Measurements from ENCODE around the gene NR2F6. TPM values are rescaled to one million over a fixed set of nuclear protein-coding genes. Genes with fewer than 3 reads are reported as not detected.
"Not testable (repeated sequence)": the region's sequence is repeated elsewhere in the genome, so short reads cannot be mapped to it uniquely, and the experiment has no call there.

NR2F6 gene
- polyA plus RNA-seq, 3 donors from 2014 or later: 0.67 to 1.4 (median 0.94) TPM

- H3K4me1 Mint-ChIP-seq: peaks cover 0 to 1% of the 10 kb centered on the region in 2 donors
- peaks cover 23 to 35% (median 25%) of the 10 kb centered on the region in 3 donors for H3K36me3 Mint-ChIP-seq
- H3K9me3 Mint-ChIP-seq: no peaks in the 10 kb centered on the region
- no peak overlapping the region for H3K27ac Mint-ChIP-seq
- H3K27me3 Mint-ChIP-seq (ENCODE audit: low read depth in 3 of 3): peaks cover 4 to 15% (median 7%) of the 10 kb centered on the region in 3 donors
- peak; percentile 31 to 35 (median 32) for DNase-seq
- H3K4me3 Mint-ChIP-seq: no peak overlapping the region
These were observed 40.2 kb downstream of the NR2F6 start for GRCh38 chr19:17205237-17206140.

GRCh38 chr19:17202713-17203112, 43.0 kb downstream of the NR2F6 start:
- Mint-ChIP-seq H3K27ac (peak overlapping the region in 1 of 6 donors; percentile 68), H3K4me1 (peaks cover 0 to 1% of the 10 kb centered on the region in 2 donors), H3K9me3 (no peaks in the 10 kb centered on the region), H3K4me3 (no peak overlapping the region), H3K27me3 (ENCODE audit: low read depth in 3 of 3) (peaks cover 1 to 14% (median 3%) of the 10 kb centered on the region in 3 donors), H3K36me3 (peaks cover 20 to 42% (median 21%) of the 10 kb centered on the region in 3 donors)
- DNase-seq: no peak

- peaks cover 0 to 1% of the 10 kb centered on the region in 2 donors for H3K4me1 Mint-ChIP-seq
- H3K27me3 Mint-ChIP-seq (ENCODE audit: low read depth in 3 of 3): peaks cover 1 to 16% (median 3%) of the 10 kb centered on the region in 3 donors
- H3K4me3 Mint-ChIP-seq: no peak overlapping the region
- H3K9me3 Mint-ChIP-seq: no peaks in the 10 kb centered on the region
- H3K36me3 Mint-ChIP-seq: peaks cover 20 to 45% (median 23%) of the 10 kb centered on the region in 3 donors
- peak overlapping the region in 1 of 6 donors; percentile 68 for H3K27ac Mint-ChIP-seq
- DNase-seq: no peak
These were observed 43.5 kb downstream of the NR2F6 start for GRCh38 chr19:17202249-17202648.

- Mint-ChIP-seq H3K36me3 (peaks cover 27 to 58% (median 32%) of the 10 kb centered on the region in 3 donors), H3K4me1 (peaks cover 1 to 10% of the 10 kb centered on the region in 2 donors), H3K4me3 (no peak overlapping the region), H3K27ac (no peak overlapping the region), H3K9me3 (no peaks in the 10 kb centered on the region), H3K27me3 (ENCODE audit: low read depth in 3 of 3) (peaks cover 1 to 10% (median 3%) of the 10 kb centered on the region in 3 donors)
- DNase-seq: no peak
These were observed 45.2 kb downstream of the NR2F6 start for GRCh38 chr19:17200408-17201079.

- H3K27me3 Mint-ChIP-seq (ENCODE audit: low read depth in 3 of 3): peaks cover 0 to 6% (median 1%) of the 10 kb centered on the region in 3 donors
- H3K36me3 Mint-ChIP-seq: peaks cover 27 to 54% (median 30%) of the 10 kb centered on the region in 3 donors
- DNase-seq: no peak
- H3K27ac Mint-ChIP-seq: no peak overlapping the region
- H3K4me3 Mint-ChIP-seq: no peak overlapping the region
- no peaks in the 10 kb centered on the region for H3K9me3 Mint-ChIP-seq
- peaks cover 1 to 10% of the 10 kb centered on the region in 2 donors for H3K4me1 Mint-ChIP-seq
These were observed 48.1 kb downstream of the NR2F6 start for GRCh38 chr19:17197666-17198065.

GRCh38 chr19:17196610-17197009, 49.1 kb downstream of the NR2F6 start:
- peaks cover 0 to 3% (median 1%) of the 10 kb centered on the region in 3 donors for H3K27me3 Mint-ChIP-seq (ENCODE audit: low read depth in 3 of 3)
- no peaks in the 10 kb centered on the region for H3K9me3 Mint-ChIP-seq
- DNase-seq: no peak
- H3K36me3 Mint-ChIP-seq: peaks cover 17 to 45% (median 19%) of the 10 kb centered on the region in 3 donors
- H3K4me3 Mint-ChIP-seq: no peak overlapping the region
- H3K27ac Mint-ChIP-seq: peak overlapping the region in 4 of 6 donors; percentile 2 to 59 (median 20)
- H3K4me1 Mint-ChIP-seq: peaks cover 0 to 10% of the 10 kb centered on the region in 2 donors

- DNase-seq: no peak
- H3K27me3 Mint-ChIP-seq (ENCODE audit: low read depth in 3 of 3): peaks cover 0 to 3% (median 0%) of the 10 kb centered on the region in 3 donors
- peak overlapping the region in 1 of 6 donors; percentile 60 for H3K27ac Mint-ChIP-seq
- no peak overlapping the region for H3K4me3 Mint-ChIP-seq
- peaks cover 21 to 44% (median 26%) of the 10 kb centered on the region in 3 donors for H3K36me3 Mint-ChIP-seq
- H3K4me1 Mint-ChIP-seq: peaks cover 1 to 10% of the 10 kb centered on the region in 2 donors
- no peaks in the 10 kb centered on the region for H3K9me3 Mint-ChIP-seq
These were observed 50.6 kb downstream of the NR2F6 start for GRCh38 chr19:17195106-17195505.

- peaks cover 1 to 10% of the 10 kb centered on the region in 2 donors for H3K4me1 Mint-ChIP-seq
- H3K27ac Mint-ChIP-seq: peak overlapping the region in 1 of 6 donors; percentile 78
- H3K27me3 Mint-ChIP-seq (ENCODE audit: low read depth in 3 of 3): peaks cover 0 to 3% (median 0%) of the 10 kb centered on the region in 3 donors
- no peak overlapping the region for H3K4me3 Mint-ChIP-seq
- no peaks in the 10 kb centered on the region for H3K9me3 Mint-ChIP-seq
- H3K36me3 Mint-ChIP-seq: peaks cover 21 to 42% (median 26%) of the 10 kb centered on the region in 3 donors
- no peak for DNase-seq
These were observed 51.1 kb downstream of the NR2F6 start for GRCh38 chr19:17194608-17195007.

- Mint-ChIP-seq H3K9me3 (no peaks in the 10 kb centered on the region), H3K36me3 (peaks cover 18 to 43% (median 28%) of the 10 kb centered on the region in 3 donors), H3K4me3 (no peak overlapping the region), H3K27ac (no peak overlapping the region), H3K27me3 (ENCODE audit: low read depth in 3 of 3) (peaks cover 0 to 6% (median 0%) of the 10 kb centered on the region in 3 donors), H3K4me1 (peaks cover 1 to 10% of the 10 kb centered on the region in 2 donors)
- DNase-seq: no peak
These were observed 53.0 kb downstream of the NR2F6 start for GRCh38 chr19:17192751-17193150.

GRCh38 chr19:17191736-17192135, 54.0 kb downstream of the NR2F6 start:
- not testable (repeated sequence) for DNase-seq; H3K27me3 Mint-ChIP-seq (ENCODE audit: low read depth in 3 of 3); H3K9me3 Mint-ChIP-seq; H3K4me1 Mint-ChIP-seq; H3K4me3 Mint-ChIP-seq; H3K27ac Mint-ChIP-seq
- peaks cover 17 to 42% (median 19%) of the 10 kb centered on the region in 3 donors for H3K36me3 Mint-ChIP-seq

GRCh38 chr19:17185590-17185989, 60.1 kb downstream of the NR2F6 start:
- Mint-ChIP-seq H3K9me3 (no peaks in the 10 kb centered on the region), H3K4me3 (peak overlapping the region; percentile 59 to 90 (median 70)), H3K27me3 (ENCODE audit: low read depth in 3 of 3) (peaks cover 6 to 22% (median 10%) of the 10 kb centered on the region in 3 donors), H3K27ac (peak overlapping the region in 5 of 6 donors; percentile 45 to 96 (median 57)), H3K36me3 (peaks cover 0 to 32% (median 7%) of the 10 kb centered on the region in 3 donors), H3K4me1 (peaks cover 33 to 37% of the 10 kb centered on the region in 2 donors)
- peak; percentile 10 to 24 (median 22) for DNase-seq

GRCh38 chr19:17184371-17184841, 61.3 kb downstream of the NR2F6 start:
- peaks cover 33 to 37% of the 10 kb centered on the region in 2 donors for H3K4me1 Mint-ChIP-seq
- peak; percentile 73 to 83 (median 83) for DNase-seq
- H3K9me3 Mint-ChIP-seq: no peaks in the 10 kb centered on the region
- H3K27ac Mint-ChIP-seq: peak overlapping the region; percentile 96 to 99 (median 96)
- peaks cover 6 to 22% (median 10%) of the 10 kb centered on the region in 3 donors for H3K27me3 Mint-ChIP-seq (ENCODE audit: low read depth in 3 of 3)
- peak overlapping the region; percentile 88 to 96 (median 95) for H3K4me3 Mint-ChIP-seq
- peaks cover 0 to 30% (median 7%) of the 10 kb centered on the region in 3 donors for H3K36me3 Mint-ChIP-seq

- Mint-ChIP-seq H3K4me3 (peak overlapping the region; percentile 88 to 96 (median 95)), H3K4me1 (peaks cover 33 to 37% of the 10 kb centered on the region in 2 donors), H3K36me3 (peaks cover 0 to 26% (median 7%) of the 10 kb centered on the region in 3 donors), H3K27ac (peak overlapping the region; percentile 96 to 99 (median 96)), H3K9me3 (no peaks in the 10 kb centered on the region), H3K27me3 (ENCODE audit: low read depth in 3 of 3) (peaks cover 6 to 18% (median 10%) of the 10 kb centered on the region in 3 donors)
- no peak for DNase-seq
These were observed 61.8 kb downstream of the NR2F6 start for GRCh38 chr19:17183858-17184321.

Measured in immature natural killer cell (primary cell).